Measurements from ENCODE around the gene PLXNA3. TPM values are rescaled to one million over a fixed set of nuclear protein-coding genes. Genes with fewer than 3 reads are reported as not detected.

The PLXNA3 gene
- total and polyA plus RNA-seq, 10 of the 15 experiments (the other 5 are each of a cell fraction or from before 2014, with no cell fraction given): 0.26 to 26.8 (median 3.4) TPM

DNA sequence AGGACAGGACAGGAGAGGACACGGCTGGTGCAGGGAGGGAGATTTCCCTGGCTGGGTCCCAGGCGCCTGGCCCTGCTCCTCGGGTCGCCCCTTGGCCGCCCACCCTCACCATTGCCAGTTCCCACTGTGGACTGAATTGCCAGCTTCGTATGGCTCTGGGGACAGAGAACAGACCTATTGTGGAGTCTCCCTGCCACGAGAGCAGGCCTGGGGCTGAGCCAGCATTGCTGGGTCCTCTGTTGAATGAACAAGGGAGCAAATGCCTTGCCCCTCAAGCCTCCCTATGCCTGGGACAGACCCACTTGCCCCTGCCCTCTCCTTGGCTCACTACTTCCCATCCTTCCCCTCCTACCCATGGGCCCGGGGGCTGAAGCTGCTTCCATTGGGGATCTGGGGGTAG is 4.3 kb downstream of the PLXNA3 start (continued):
- TF ChIP-seq, protein P1, sequence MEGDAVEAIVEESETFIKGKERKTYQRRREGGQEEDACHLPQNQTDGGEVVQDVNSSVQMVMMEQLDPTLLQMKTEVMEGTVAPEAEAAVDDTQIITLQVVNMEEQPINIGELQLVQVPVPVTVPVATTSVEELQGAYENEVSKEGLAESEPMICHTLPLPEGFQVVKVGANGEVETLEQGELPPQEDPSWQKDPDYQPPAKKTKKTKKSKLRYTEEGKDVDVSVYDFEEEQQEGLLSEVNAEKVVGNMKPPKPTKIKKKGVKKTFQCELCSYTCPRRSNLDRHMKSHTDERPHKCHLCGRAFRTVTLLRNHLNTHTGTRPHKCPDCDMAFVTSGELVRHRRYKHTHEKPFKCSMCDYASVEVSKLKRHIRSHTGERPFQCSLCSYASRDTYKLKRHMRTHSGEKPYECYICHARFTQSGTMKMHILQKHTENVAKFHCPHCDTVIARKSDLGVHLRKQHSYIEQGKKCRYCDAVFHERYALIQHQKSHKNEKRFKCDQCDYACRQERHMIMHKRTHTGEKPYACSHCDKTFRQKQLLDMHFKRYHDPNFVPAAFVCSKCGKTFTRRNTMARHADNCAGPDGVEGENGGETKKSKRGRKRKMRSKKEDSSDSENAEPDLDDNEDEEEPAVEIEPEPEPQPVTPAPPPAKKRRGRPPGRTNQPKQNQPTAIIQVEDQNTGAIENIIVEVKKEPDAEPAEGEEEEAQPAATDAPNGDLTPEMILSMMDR (IDR thresholded peaks at IDR 0.05 in 2 of 3, conservative IDR thresholded peaks at IDR 0.05 in 1 of 3; ENCODE audit: control insufficient read depth in 2 of 3, extremely low read depth in 1 of 3, insufficient read depth in 1 of 3, low read depth in 3 of 3, low read length in 3 of 3): no peak
- TF ChIP-seq POLR2AphosphoS5 (IDR thresholded peaks at IDR 0.05; ENCODE audit: low read length) (no peak), JUNB (IDR thresholded peaks at IDR 0.05) (no peak), MTA2 (IDR thresholded peaks at IDR 0.05; ENCODE audit: low read depth) (no peak), CREM (IDR thresholded peaks at IDR 0.05; ENCODE audit: low read depth) (no peak), SMC3 (IDR thresholded peaks at IDR 0.05; ENCODE audit: borderline replicate concordance, low read length) (no peak), STAT3 (IDR thresholded peaks at IDR 0.05; ENCODE audit: low read depth, low read length) (no peak), GABPA (IDR thresholded peaks at IDR 0.05; ENCODE audit: low read depth) (no peak), DPF2 (IDR thresholded peaks at IDR 0.05) (no peak), NFYB (IDR thresholded peaks at IDR 0.05; ENCODE audit: insufficient read depth, low read depth, low read length) (no peak), MTA3 (IDR thresholded peaks at IDR 0.05; ENCODE audit: borderline replicate concordance, low read length) (no peak)
- TF ChIP-seq, protein P2, sequence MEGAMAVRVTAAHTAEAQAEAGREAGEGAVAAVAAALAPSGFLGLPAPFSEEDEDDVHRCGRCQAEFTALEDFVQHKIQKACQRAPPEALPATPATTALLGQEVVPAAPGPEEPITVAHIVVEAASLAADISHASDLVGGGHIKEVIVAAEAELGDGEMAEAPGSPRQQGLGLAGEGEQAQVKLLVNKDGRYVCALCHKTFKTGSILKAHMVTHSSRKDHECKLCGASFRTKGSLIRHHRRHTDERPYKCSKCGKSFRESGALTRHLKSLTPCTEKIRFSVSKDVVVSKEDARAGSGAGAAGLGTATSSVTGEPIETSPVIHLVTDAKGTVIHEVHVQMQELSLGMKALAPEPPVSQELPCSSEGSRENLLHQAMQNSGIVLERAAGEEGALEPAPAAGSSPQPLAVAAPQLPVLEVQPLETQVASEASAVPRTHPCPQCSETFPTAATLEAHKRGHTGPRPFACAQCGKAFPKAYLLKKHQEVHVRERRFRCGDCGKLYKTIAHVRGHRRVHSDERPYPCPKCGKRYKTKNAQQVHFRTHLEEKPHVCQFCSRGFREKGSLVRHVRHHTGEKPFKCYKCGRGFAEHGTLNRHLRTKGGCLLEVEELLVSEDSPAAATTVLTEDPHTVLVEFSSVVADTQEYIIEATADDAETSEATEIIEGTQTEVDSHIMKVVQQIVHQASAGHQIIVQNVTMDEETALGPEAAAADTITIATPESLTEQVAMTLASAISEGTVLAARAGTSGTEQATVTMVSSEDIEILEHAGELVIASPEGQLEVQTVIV (IDR thresholded peaks at IDR 0.05; ENCODE audit: borderline replicate concordance, partially characterized antibody): no peak
